OCI-LY3 (cell line): ENCODE data around the gene ARHGAP4.

Source experiments
- H2AFZ ChIP-seq: fragments of 200-600, 300-600 bp; shearing (Covaris generic); 2 replicates; pipeline ENCODE4 v1.6.0; 2014; ENCODE audit warnings: antibody characterized with exemption, low read depth, low read length
- H3K27ac ChIP-seq: fragments of 200-600, 300-600 bp; sonication (generic); 2 replicates; pipeline ENCODE4 v1.5.1; 2014; ENCODE audit warnings: mild to moderate bottlenecking, low read length, moderate library complexity, mixed read lengths
- H3K27me3 ChIP-seq: fragments of 200-600, 300-600 bp; sonication (generic); 2 replicates; pipeline ENCODE4 v1.6.1; 2014; ENCODE audit warnings: low read depth, low read length, mixed read lengths
- H3K36me3 ChIP-seq: fragments of 200-600, 300-600 bp; sonication (generic); replicated peaks from 2 replicates; pipeline ENCODE3; 2014; ENCODE audit warnings: low read depth, low read length, mixed read lengths
- H3K4me1 ChIP-seq: fragments of 300-600, 200-600 bp; sonication (generic); 2 replicates; pipeline ENCODE4 v1.6.1; 2014; ENCODE audit warnings: low read length, mixed read lengths
- H3K4me2 ChIP-seq: fragments of 200-600, 300-600 bp; sonication (generic); 2 replicates; pipeline ENCODE4 v1.6.1; 2014; ENCODE audit warnings: low read length, mixed read lengths
- H3K4me3 ChIP-seq: fragments of 300-600, 200-600 bp; sonication (generic); 2 replicates; pipeline ENCODE4 v1.5.1; 2014; ENCODE audit warnings: antibody characterized with exemption, mild to moderate bottlenecking, low read length, moderate library complexity
- H3K79me2 ChIP-seq: fragments of 300-600, 200-600 bp; shearing (Covaris generic); 2 replicates; pipeline ENCODE4 v1.6.1; 2014; ENCODE audit warnings: mild to moderate bottlenecking, low read length, mixed read lengths
- H3K9ac ChIP-seq: fragments of 300-600, 200-600 bp; shearing (Covaris generic); 2 replicates; pipeline ENCODE4 v1.6.0; 2014; ENCODE audit warnings: mild to moderate bottlenecking, low read length, moderate library complexity
- H3K9me3 ChIP-seq: fragments of 200-600, 300-600 bp; shearing (Covaris generic); 2 replicates; pipeline ENCODE4 v1.6.1; 2014; ENCODE audit warnings: low read length, mixed read lengths; ENCODE audit not compliant: insufficient read depth
- H4K20me1 ChIP-seq: fragments of 200-600, 300-600 bp; sonication (generic); 2 replicates; pipeline ENCODE4 v1.6.1; 2016; ENCODE audit warnings: low read length, mixed read lengths; ENCODE audit not compliant: insufficient read depth
- EZH2phosphoT487 ChIP-seq: fragments of 200-600 bp; shearing (Covaris generic); IDR thresholded peaks from 2 replicates; pipeline ENCODE4 v1.6.1; 2018; ENCODE audit warnings: antibody characterized with exemption, mixed run types, low read depth
- TF ChIP-seq, protein P1 (sequence below): fragments of 200-600, 300-600 bp; sonication (generic); IDR thresholded peaks from 2 replicates; pipeline ENCODE4 v1.5.1; 2014; ENCODE audit warnings: antibody characterized with exemption, low read length, low read depth

ARHGAP4 gene

DNA sequence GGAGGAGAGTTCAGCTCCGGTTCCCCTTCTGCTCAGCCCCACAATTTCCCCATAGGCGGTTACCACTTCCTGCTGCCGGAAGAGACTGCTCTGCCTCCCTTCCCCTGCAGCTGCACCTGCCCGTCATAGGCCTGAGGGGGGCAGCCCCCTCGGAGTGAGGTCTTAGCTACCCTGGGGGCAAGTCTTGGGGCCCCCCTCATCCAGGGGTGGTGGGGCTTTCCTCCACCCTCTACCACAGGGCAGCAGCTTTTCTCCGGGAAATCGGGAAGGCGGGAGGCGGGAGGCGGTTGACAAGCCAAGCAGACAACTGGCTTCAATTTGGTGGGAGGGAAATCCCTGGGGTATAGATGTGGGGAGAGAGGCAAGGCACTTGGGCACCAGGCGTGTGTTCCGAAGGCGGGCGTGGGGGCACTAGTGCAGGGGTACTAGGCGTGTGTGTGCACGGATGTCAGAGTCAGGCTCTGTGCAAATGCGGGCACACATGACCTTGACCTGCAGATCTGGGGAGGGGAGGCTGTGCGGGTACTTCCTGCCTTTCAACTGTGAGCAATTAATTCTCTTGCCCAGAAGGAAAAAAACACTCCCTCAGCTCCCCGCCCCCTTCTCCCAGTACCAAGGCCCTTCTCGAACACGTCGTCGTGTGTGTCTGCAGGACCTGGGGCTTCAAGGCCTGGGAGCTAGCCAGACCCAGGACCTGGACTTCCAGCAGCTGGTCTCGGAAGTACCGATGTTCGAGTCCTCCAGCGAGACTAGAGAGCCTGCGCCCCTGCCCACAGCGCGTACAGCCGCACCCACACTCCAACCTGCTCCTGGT, 1.0 kb upstream of the ARHGAP4 start:
- Histone ChIP-seq H2AFZ (no peak overlapping the region), H3K4me2 (peak overlapping the region; percentile 100), H3K9ac (peak overlapping the region; percentile 100), H3K4me3 (peak overlapping the region; percentile 100), H3K27me3 (no peaks in the 10 kb centered on the region), H3K9me3 (no peaks in the 10 kb centered on the region), H3K27ac (peak overlapping the region; percentile 100), H3K79me2 (peaks cover 57% of the 10 kb centered on the region), H3K4me1 (peaks cover 33% of the 10 kb centered on the region), H4K20me1 (peaks cover 20% of the 10 kb centered on the region), H3K36me3 (peaks cover 24% of the 10 kb centered on the region)
- TF ChIP-seq, protein P1, sequence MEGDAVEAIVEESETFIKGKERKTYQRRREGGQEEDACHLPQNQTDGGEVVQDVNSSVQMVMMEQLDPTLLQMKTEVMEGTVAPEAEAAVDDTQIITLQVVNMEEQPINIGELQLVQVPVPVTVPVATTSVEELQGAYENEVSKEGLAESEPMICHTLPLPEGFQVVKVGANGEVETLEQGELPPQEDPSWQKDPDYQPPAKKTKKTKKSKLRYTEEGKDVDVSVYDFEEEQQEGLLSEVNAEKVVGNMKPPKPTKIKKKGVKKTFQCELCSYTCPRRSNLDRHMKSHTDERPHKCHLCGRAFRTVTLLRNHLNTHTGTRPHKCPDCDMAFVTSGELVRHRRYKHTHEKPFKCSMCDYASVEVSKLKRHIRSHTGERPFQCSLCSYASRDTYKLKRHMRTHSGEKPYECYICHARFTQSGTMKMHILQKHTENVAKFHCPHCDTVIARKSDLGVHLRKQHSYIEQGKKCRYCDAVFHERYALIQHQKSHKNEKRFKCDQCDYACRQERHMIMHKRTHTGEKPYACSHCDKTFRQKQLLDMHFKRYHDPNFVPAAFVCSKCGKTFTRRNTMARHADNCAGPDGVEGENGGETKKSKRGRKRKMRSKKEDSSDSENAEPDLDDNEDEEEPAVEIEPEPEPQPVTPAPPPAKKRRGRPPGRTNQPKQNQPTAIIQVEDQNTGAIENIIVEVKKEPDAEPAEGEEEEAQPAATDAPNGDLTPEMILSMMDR, result no peak
- TF ChIP-seq EZH2phosphoT487, result no peak

DNA sequence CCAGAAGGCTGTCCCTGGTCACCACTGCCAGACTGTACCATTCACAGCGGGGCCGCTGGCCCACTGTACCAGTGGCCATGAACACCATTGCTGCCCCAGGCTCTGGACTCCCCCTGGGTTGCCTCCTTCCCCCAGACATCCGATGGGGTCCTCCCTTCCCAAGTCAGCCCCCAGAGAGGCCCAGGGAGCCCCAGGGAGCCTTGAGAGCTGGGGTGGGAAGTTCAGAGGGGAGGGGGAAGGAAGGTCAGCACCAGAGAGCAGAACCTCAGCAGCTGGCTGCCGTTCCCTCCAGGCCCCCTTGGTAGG, 441 bp upstream of the ARHGAP4 start:
- H3K27me3 ChIP-seq, result no peaks in the 10 kb centered on the region
- no peak overlapping the region for H2AFZ ChIP-seq
- no peaks in the 10 kb centered on the region for H3K9me3 ChIP-seq
- peak overlapping the region; percentile 100 for H3K9ac ChIP-seq
- peaks cover 33% of the 10 kb centered on the region for H3K4me1 ChIP-seq
- peak overlapping the region; percentile 100 for H3K4me3 ChIP-seq
- TF ChIP-seq EZH2phosphoT487, result no peak
- TF ChIP-seq, protein P1, result no peak
- H3K36me3 ChIP-seq, result peaks cover 26% of the 10 kb centered on the region
- H3K27ac ChIP-seq, result peak overlapping the region; percentile 100
- peak overlapping the region; percentile 100 for H3K4me2 ChIP-seq
- peaks cover 26% of the 10 kb centered on the region for H4K20me1 ChIP-seq
- H3K79me2 ChIP-seq, result peaks cover 57% of the 10 kb centered on the region

DNA sequence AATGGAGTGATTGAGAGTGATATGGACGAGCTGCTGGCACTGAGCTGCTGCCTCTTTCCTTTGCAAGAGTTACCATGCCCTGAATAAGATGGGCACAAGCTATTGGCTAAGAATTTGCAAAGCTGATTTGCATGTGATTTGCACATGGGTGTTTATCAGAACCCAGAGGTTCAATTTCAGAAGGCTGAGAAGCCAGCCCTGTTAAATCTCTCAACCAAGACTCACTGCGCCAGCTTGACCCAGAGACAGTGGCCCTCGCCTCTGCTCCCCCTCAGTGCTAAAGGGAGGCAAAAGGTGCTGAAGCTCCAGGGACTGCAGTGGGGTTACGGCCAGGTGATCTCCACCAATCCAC, 701 bp downstream of the ARHGAP4 start:
- Histone ChIP-seq H2AFZ (no peak overlapping the region), H3K4me1 (peaks cover 33% of the 10 kb centered on the region), H3K9me3 (no peaks in the 10 kb centered on the region), H3K9ac (peak overlapping the region; percentile 100), H3K79me2 (peaks cover 68% of the 10 kb centered on the region), H3K27ac (peak overlapping the region; percentile 100), H4K20me1 (peaks cover 27% of the 10 kb centered on the region), H3K4me2 (peak overlapping the region; percentile 100), H3K36me3 (peaks cover 38% of the 10 kb centered on the region), H3K27me3 (no peaks in the 10 kb centered on the region), H3K4me3 (peak overlapping the region; percentile 100)
- TF ChIP-seq EZH2phosphoT487, result no peak
- TF ChIP-seq, protein P1, result no peak

DNA sequence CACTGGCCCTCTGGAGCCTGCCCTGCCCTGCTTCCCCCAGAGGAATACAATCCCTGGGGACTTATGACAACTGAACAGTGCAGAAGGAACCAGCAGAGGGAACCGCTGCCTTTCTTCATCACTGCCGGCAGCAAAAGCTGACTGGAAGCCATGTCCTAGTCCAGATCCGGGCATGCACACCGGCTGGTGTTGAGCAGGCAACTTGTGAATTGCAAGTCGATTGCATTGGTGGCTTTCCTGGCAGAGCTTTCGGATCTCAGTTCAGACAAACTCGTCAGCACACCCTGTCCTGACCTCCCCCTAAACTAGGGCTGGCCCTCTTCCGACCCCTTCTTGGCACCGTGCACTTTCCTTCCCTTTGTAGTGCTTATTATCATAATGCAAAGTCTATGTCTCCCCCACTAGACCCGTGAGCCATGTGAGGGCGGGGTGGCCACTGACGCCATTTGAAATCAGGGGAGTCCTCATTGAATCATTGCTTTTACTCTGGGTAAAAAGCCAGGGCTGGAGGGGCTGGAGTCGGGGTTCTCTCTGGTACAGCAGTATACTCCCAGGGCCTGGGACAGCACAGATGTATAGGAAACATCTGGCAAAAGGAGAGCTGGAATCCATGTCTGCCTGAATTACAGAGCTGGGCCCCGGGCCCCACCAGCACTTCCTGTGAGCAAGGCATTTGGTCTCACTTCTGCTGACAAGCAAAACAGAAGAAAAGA, 1.8 kb downstream of the ARHGAP4 start:
- H4K20me1 ChIP-seq, result peaks cover 31% of the 10 kb centered on the region
- H3K27me3 ChIP-seq, result no peaks in the 10 kb centered on the region
- H3K79me2 ChIP-seq, result peaks cover 72% of the 10 kb centered on the region
- peak overlapping the region; percentile 100 for H3K27ac ChIP-seq
- peaks cover 28% of the 10 kb centered on the region for H3K4me1 ChIP-seq
- H3K9ac ChIP-seq, result peak overlapping the region; percentile 100
- H3K9me3 ChIP-seq, result no peaks in the 10 kb centered on the region
- H3K4me3 ChIP-seq, result peak overlapping the region; percentile 100
- no peak overlapping the region for H2AFZ ChIP-seq
- TF ChIP-seq, protein P1, result peak; percentile 24
- no peak for TF ChIP-seq EZH2phosphoT487
- peak overlapping the region; percentile 100 for H3K4me2 ChIP-seq
- peaks cover 44% of the 10 kb centered on the region for H3K36me3 ChIP-seq
